Measurements from ENCODE around the gene WWOX.

WWOX gene

DNA sequence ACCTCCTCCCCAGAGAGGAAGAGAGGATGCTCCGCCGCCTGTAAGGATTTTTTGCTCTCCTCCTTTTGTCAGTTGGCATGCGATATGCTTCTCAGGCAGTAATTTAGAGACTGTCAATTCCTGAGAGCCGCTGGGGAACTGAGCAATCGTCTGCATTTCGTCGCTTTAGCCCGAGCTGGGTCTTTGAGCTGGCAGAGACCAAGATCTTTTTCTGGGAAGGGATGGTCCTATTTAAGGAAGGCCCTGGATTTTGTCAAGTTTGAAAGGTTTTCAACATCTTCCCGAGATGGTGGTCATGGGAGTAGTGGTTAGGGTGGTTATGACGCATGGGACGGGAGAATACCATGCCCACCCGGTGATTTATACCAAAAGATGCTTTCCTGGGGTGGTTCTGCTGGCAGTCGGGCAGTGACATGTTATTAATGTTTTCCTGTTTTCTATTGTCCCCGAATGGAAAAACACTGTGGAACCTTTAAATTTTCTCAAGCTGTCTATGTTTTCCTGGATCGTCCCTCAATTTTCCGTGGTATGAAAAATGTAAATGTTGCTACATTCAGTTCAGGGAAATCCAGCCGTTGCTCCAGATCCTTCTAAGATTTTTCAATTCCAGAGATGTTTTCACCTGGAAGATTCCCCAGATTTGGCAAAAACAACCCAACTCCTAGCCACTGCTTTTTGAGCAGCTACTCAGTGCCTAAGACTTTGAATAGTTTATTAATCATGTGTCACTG lies 914.6 kb downstream of the WWOX start:
- no peak overlapping the region for H3K4me3 ChIP-seq (ENCODE audit: low read length)
- TF ChIP-seq ZNF274 (IDR thresholded peaks at IDR 0.05; ENCODE audit: low read depth, low read length), result no peak

DNA sequence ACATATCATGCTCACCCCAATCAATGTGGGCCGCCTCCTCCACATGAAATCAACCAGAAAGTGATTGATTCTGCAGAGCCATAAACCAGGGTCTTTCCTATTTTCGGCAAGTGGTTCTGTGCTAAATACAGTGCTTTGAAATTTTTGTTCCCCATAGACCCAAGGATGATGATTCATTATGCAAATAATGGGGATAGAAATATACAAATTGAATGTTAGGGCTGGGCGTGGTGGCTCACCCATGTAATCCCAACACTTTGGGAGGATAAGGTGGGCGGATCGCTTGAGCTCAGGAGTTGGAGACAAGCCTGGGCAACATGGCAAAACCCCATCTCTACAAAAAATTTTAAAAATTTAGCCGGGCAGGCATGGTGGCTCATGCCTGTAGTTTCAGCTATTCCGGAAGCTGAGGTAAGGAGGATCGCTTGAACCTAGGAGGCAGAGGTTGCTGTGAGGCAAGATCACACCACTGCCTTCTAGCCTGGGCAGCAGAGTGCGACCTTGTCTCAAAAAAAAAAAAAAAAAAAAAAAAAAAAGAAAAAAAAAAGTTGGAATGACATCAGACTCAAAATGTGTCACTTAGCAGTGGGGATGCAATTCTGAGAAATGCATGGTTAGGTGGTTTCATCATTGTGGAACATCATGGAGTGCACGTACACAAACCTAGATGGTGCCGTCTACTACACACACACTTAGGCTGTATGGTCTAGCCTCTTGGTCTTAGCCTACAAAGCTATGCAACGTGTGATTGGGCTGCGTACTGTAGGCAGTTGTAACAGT lies 919.4 kb downstream of the WWOX start:
- H3K4me3 ChIP-seq (ENCODE audit: low read length), result no peak overlapping the region
- no peak for TF ChIP-seq ZNF274 (IDR thresholded peaks at IDR 0.05; ENCODE audit: low read depth, low read length)

DNA sequence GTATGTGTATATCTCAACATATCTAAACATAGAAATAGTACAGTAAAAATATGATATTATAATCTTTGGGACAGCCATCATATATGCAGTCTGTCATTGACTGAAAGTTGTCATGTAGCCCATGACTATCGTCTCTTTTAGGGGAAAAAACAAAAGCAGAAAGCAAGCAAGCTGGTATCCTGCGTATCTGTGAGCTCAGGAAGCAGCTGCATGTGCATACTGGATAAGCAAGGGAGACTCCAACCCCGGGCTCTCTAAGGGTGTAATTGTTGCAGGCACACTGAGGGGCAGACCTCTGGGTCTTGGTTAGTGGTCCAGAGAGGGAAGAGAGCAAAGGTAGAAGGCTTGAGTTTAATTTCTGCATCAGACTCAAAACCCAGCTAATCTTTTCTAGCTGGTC lies 920.0 kb downstream of the WWOX start:
- no peak overlapping the region for H3K4me3 ChIP-seq (ENCODE audit: low read length)
- TF ChIP-seq ZNF274 (IDR thresholded peaks at IDR 0.05; ENCODE audit: low read depth, low read length), result no peak

DNA sequence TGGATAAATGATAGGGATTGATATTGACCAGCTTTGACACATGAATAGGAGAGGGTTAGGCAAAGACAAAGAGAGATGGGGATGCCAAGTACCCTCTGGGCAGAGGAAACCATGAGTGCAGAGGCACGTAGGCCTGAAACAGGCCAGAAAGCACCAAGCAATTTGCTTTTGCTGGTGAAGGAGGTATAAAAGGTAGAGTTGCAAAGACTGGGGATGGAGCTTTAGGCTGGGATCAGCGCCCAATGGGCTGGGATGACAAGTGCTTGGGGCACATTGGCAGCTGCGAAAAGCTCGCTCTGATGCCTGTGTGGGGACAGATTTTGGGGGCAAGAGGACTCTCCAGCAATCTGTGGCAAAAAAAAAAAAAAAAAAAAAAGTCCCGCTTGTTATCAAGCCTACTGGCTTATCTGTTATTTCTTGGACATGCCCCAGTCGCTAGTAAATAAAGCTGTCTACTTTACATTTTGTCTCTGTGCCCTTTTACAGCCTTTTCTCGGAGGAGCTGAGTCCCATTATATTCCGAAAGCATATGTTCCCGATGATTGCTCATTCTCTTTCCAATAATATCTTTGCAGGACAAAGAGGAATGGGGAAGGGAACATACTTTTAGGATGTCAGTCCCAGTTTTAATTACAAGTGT lies 922.7 kb downstream of the WWOX start:
- no peak overlapping the region for H3K4me3 ChIP-seq (ENCODE audit: low read length)
- no peak for TF ChIP-seq ZNF274 (IDR thresholded peaks at IDR 0.05; ENCODE audit: low read depth, low read length)

DNA sequence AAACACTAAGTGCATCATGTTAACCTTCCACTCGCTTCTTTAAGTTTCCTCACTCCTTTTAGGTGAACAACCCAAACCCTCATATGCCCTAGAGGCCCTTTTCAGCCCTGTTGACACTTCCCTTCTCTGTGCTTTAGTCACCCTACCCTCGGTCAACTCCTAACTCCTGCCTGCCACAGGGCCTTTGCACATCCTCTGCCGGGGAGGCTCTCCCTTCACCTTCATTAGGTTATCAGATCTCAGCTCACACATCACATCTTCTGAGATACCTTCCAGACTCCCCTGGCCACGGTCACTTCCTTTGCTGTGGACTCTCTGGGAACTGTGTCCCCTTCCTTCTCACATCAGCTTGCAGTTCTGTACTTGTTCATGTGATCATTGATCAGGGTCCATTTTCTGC lies 926.7 kb downstream of the WWOX start:
- no peak for TF ChIP-seq ZNF274 (IDR thresholded peaks at IDR 0.05; ENCODE audit: low read depth, low read length)
- H3K4me3 ChIP-seq (ENCODE audit: low read length), result no peak overlapping the region

DNA sequence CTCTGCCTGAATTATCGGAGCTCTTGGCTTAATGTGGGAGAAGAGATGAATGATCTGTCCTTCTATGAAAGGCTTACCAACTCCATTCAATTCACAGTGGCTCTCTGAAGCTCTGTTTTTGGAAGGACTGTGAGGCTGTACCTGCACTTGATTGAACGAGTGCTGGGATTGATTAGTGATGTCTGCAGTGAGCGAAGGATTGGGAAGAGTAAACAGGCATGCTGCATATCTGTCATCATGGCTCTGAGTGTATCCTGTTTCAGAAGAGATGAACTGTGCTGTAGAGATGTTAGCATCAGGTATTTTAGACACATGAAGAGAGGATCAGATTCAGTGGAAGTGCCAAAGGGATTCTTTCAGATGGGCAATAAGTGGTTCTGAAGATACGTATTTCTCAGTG lies 937.1 kb downstream of the WWOX start:
- TF ChIP-seq ZNF274 (IDR thresholded peaks at IDR 0.05; ENCODE audit: low read depth, low read length), result no peak
- no peak overlapping the region for H3K4me3 ChIP-seq (ENCODE audit: low read length)

DNA sequence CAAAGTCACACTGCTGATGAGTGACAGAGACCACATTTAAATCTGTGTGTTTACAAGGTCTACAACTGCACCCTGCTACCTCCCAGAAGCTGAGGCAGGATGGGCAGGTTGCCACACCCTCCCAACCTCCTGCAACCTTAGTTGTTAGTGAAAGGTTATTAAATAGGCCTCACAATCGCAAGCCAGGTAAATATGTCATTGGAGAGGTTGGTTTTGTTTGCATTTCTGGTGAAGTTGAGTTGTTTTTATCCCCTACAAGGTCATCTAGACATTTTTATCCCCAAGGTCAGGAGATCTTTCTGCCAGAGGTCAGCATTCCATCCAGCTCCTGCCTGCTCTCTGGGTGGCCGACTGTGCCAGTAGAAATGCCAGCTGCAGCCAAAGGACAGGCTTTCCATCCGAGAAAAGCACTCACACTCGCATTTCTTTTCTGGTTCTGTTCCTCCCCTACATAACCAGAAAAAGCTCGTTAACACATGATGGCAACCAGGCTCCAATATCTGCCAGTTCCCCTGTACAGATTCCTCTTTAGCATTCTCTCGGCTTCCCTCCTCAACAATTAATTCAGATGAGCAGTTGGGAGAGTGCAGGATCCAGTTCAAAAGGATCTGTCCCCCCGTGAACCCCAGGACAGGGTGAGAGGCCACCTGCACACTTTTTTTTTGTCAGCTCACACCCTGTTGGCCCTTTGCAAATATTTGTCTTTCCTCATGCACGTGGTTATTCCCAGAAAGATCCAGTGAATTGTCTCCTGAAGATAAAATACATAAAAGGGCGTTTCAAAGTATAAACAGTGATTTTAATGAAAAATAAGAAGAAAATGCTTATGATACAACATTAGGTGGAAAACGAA lies 938.3 kb downstream of the WWOX start:
- no peak for TF ChIP-seq ZNF274 (IDR thresholded peaks at IDR 0.05; ENCODE audit: low read depth, low read length)
- H3K4me3 ChIP-seq (ENCODE audit: low read length), result no peak overlapping the region

DNA sequence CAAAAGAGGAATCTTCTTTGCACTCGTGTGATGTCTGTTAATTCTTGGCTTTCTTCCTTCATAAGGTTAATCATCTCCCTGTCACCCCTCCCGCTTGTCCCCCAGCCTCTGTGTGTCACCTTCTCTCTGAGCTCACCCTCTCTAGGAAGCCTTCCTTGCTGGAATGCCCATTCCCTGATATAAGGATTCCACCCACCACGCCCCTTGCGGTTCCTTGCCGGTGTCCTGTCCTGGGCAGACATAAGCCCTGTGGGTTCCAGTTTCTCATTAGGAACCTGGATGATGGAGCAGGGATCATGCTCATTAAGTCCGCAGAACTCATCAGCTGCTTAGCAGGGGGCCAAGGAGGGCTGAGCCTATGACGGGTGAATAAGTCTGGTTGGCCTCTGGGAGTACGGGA lies 941.8 kb downstream of the WWOX start:
- H3K4me3 ChIP-seq (ENCODE audit: low read length), result no peak overlapping the region
- TF ChIP-seq ZNF274 (IDR thresholded peaks at IDR 0.05; ENCODE audit: low read depth, low read length), result no peak

DNA sequence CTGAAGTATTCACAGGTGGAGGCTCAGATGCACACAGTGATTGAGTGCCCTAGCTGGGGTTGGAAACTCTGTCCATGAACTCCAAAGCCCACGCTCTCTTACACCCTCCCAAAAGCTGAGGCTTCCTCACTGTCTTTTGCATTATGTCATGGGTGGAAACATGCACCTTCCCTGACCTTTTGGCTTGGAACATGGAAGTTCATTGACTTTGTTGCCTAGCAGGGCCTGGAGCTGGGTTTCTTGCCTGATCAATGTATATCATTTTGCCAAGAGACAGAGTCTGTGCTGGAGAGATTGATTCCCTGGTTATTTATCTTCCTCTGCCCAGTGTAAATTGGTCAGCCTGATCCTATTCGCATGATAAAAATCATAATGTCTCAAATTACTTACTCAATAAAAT lies 942.7 kb downstream of the WWOX start:
- H3K4me3 ChIP-seq (ENCODE audit: low read length), result no peak overlapping the region
- TF ChIP-seq ZNF274 (IDR thresholded peaks at IDR 0.05; ENCODE audit: low read depth, low read length), result no peak

DNA sequence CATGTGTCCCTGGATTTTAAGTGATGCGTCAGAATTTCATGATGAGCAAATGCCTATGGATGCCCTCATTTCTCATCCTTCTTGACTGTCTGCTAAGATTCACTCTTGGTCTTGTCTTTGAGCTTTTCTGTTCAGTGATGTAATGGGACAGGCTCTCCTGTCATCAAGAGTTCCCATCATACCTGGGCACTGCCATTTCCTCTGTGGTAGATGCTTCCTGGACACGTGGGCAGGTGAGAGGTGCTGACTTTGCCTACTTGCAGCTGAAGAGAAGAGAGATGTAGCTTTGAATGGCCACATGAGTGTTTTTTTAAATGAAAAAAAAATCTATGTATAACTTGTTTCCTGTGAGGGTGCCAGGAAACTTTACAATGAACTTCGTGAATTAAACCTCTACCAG lies 943.4 kb downstream of the WWOX start:
- TF ChIP-seq ZNF274 (IDR thresholded peaks at IDR 0.05; ENCODE audit: low read depth, low read length), result no peak
- no peak overlapping the region for H3K4me3 ChIP-seq (ENCODE audit: low read length)

DNA sequence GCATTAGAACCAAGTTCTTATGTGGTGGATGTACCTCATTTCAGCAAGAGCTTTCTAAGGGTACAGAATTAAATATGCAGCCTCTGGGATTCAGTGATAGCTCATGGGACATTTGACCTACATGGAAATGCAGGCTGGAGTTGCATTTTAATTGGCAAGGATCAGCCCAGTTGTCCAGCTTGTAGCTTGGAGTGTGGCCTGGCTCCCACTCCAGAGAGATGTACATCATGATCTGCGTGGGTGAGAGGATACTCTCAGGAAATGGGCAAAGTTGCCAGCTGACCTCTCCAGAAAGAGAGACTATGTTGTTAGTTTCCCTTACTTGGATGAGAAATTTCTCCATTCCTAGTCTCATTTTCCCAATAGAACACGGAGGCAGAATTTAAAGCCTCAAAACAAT lies 945.7 kb downstream of the WWOX start:
- H3K4me3 ChIP-seq (ENCODE audit: low read length), result no peak overlapping the region
- TF ChIP-seq ZNF274 (IDR thresholded peaks at IDR 0.05; ENCODE audit: low read depth, low read length), result no peak

DNA sequence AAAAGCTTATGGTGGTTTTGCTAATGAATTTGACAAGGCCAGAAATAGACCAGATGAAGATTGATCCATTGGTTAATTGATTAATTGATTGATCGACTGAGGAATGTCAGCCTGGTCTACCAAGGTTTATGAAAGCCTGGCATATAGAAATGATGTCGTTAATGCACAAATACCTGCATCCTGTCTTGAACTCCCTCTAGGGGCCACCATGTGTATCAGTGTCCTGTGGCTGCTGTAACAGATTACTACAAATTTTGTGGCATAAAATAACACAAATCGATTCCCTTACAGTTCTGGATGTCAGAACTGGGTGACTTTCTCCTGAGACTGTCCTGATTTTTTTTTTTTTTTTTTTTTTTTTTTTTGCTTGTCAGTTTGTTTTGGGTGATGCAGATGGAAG lies 947.9 kb downstream of the WWOX start:
- TF ChIP-seq ZNF274 (IDR thresholded peaks at IDR 0.05; ENCODE audit: low read depth, low read length), result no peak
- no peak overlapping the region for H3K4me3 ChIP-seq (ENCODE audit: low read length)

DNA sequence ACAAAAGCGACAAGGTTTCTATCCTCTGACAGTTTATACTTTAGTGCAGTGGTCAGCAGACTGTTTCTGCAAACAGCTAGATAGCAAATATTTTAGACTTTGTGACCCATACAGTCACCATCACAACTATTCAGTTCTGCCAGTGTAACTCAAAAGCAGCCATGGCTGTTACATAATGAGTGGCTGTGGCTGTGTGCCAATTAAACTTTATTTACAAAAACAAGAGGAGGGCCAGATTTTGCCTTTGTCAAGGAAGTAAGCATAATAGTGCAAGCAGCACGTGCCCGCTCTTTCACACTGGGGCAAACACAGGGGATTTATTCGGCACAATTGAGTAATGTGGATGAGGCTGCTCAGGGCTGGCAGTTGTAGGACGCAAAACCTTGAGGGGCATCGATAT lies 949.6 kb downstream of the WWOX start:
- TF ChIP-seq ZNF274 (IDR thresholded peaks at IDR 0.05; ENCODE audit: low read depth, low read length), result no peak
- H3K4me3 ChIP-seq (ENCODE audit: low read length), result no peak overlapping the region

DNA sequence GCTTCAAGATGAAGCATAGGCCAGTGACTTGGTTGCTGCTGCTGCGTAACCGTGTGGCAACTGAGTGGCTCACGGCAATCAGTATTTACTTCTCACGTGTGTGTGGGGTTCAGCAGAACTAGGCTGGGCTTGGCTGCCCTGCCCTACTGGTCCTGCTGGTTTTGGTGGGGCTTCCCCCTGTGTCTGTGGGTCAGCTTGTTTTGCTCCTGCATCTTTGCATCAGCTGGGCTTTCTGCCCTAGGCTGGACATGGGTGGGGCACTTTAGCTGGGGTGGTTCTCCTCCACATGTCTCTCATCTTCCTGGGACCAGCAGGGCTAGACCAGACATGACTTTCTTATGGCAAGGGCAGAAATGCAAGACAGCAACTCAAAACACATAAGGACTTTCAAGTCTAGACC lies 950.6 kb downstream of the WWOX start:
- TF ChIP-seq ZNF274 (IDR thresholded peaks at IDR 0.05; ENCODE audit: low read depth, low read length), result no peak
- no peak overlapping the region for H3K4me3 ChIP-seq (ENCODE audit: low read length)

Measured in GM08714 (cell line).